Neural progenitor cell (in vitro differentiated cells): ENCODE results near the gene NBAS.

ENCODE experiments used
- CTCF ChIP-seq: fragments of 200-600 bp; sonication (generic); IDR thresholded peaks from 2 replicates; pipeline ENCODE4 v1.5.1; 2017; ENCODE audit warnings: antibody characterized with exemption, mild to moderate bottlenecking
- EZH2 ChIP-seq: fragments of 200-600 bp; sonication (generic); IDR thresholded peaks from 2 replicates; pipeline ENCODE4 v1.6.1; 2017; ENCODE audit warnings: antibody characterized with exemption, mild to moderate bottlenecking, moderate library complexity

- no peak for TF ChIP-seq CTCF
- no peak for TF ChIP-seq EZH2
Measured at GRCh38 chr2:15377202-15377601, 183.9 kb downstream of the NBAS start.
